ENCODE data around the gene TAC4.

TAC4 gene

GRCh38 chr17:49820773-49821172 lies 27.1 kb downstream of the TAC4 start:
- no peak overlapping the region for H3K4me2 ChIP-seq (ENCODE audit: low read length)
- H3K79me2 ChIP-seq (ENCODE audit: control insufficient read depth, low read length), result no peaks in the 10 kb centered on the region
- H3K27me3 ChIP-seq (ENCODE audit: control insufficient read depth, low read length), result no peaks in the 10 kb centered on the region
- peaks cover 93% of the 10 kb centered on the region for H3K36me3 ChIP-seq (ENCODE audit: control insufficient read depth, low read length)
- no peaks in the 10 kb centered on the region for H3K9me2 ChIP-seq (replicated peaks; ENCODE audit: control insufficient read depth, low read length)
- no peaks in the 10 kb centered on the region for H3F3A ChIP-seq (ENCODE audit: control insufficient read depth, insufficient read depth)
- H4K20me1 ChIP-seq (ENCODE audit: control insufficient read depth, insufficient read depth, low read depth, low read length), result no peaks in the 10 kb centered on the region
- no peaks in the 10 kb centered on the region for H3K4me1 ChIP-seq (ENCODE audit: control insufficient read depth, low read length)
- H3K27ac ChIP-seq (ENCODE audit: low read depth, low read length), result no peak overlapping the region
- no peak overlapping the region for H3K4me3 ChIP-seq (ENCODE audit: low read length)
- TF ChIP-seq, protein P1, sequence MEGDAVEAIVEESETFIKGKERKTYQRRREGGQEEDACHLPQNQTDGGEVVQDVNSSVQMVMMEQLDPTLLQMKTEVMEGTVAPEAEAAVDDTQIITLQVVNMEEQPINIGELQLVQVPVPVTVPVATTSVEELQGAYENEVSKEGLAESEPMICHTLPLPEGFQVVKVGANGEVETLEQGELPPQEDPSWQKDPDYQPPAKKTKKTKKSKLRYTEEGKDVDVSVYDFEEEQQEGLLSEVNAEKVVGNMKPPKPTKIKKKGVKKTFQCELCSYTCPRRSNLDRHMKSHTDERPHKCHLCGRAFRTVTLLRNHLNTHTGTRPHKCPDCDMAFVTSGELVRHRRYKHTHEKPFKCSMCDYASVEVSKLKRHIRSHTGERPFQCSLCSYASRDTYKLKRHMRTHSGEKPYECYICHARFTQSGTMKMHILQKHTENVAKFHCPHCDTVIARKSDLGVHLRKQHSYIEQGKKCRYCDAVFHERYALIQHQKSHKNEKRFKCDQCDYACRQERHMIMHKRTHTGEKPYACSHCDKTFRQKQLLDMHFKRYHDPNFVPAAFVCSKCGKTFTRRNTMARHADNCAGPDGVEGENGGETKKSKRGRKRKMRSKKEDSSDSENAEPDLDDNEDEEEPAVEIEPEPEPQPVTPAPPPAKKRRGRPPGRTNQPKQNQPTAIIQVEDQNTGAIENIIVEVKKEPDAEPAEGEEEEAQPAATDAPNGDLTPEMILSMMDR (IDR thresholded peaks at IDR 0.05; ENCODE audit: low read depth, low read length, poor library complexity, severe bottlenecking), result no peak
- no peak for TF ChIP-seq EZH2phosphoT487 (IDR thresholded peaks at IDR 0.05; ENCODE audit: borderline replicate concordance, low read length)
- no peaks in the 10 kb centered on the region for H3K9me3 ChIP-seq (ENCODE audit: control insufficient read depth, insufficient read depth, low read length)

GRCh38 chr17:49819651-49820050 lies 28.2 kb downstream of the TAC4 start:
- no peaks in the 10 kb centered on the region for H3K9me2 ChIP-seq (replicated peaks; ENCODE audit: control insufficient read depth, low read length)
- no peaks in the 10 kb centered on the region for H3F3A ChIP-seq (ENCODE audit: control insufficient read depth, insufficient read depth)
- H3K4me3 ChIP-seq (ENCODE audit: low read length), result no peak overlapping the region
- no peaks in the 10 kb centered on the region for H4K20me1 ChIP-seq (ENCODE audit: control insufficient read depth, insufficient read depth, low read depth, low read length)
- H3K79me2 ChIP-seq (ENCODE audit: control insufficient read depth, low read length), result no peaks in the 10 kb centered on the region
- H3K4me1 ChIP-seq (ENCODE audit: control insufficient read depth, low read length), result no peaks in the 10 kb centered on the region
- H3K36me3 ChIP-seq (ENCODE audit: control insufficient read depth, low read length), result peaks cover 93% of the 10 kb centered on the region
- no peaks in the 10 kb centered on the region for H3K27me3 ChIP-seq (ENCODE audit: control insufficient read depth, low read length)
- no peak overlapping the region for H3K27ac ChIP-seq (ENCODE audit: low read depth, low read length)
- TF ChIP-seq, protein P1 (IDR thresholded peaks at IDR 0.05; ENCODE audit: low read depth, low read length, poor library complexity, severe bottlenecking), result no peak
- no peak for TF ChIP-seq EZH2phosphoT487 (IDR thresholded peaks at IDR 0.05; ENCODE audit: borderline replicate concordance, low read length)
- H3K9me3 ChIP-seq (ENCODE audit: control insufficient read depth, insufficient read depth, low read length), result no peaks in the 10 kb centered on the region
- H3K4me2 ChIP-seq (ENCODE audit: low read length), result no peak overlapping the region

DNA sequence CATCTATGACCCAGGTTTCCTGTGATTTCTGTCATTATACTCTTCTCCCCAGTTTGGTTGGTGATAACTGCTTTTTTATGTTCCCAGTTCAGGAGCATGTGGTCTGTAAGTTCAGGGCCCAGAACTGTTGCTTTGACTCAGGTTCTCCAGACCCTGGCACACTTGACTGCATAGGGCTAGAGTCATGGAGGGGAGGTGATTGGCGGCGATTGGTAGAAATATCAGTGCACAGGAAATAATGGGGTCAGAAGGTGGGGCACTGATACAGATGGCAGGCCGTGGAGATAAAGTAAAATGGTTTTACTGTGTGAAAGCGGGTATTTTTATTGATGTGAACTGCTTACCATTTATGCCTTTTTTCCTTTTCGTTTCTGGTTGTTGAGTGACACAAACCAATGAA lies 28.7 kb downstream of the TAC4 start:
- H3K27me3 ChIP-seq (ENCODE audit: control insufficient read depth, low read length), result no peaks in the 10 kb centered on the region
- no peak overlapping the region for H3K27ac ChIP-seq (ENCODE audit: low read depth, low read length)
- H4K20me1 ChIP-seq (ENCODE audit: control insufficient read depth, insufficient read depth, low read depth, low read length), result no peaks in the 10 kb centered on the region
- H3K9me3 ChIP-seq (ENCODE audit: control insufficient read depth, insufficient read depth, low read length), result no peaks in the 10 kb centered on the region
- no peaks in the 10 kb centered on the region for H3K9me2 ChIP-seq (replicated peaks; ENCODE audit: control insufficient read depth, low read length)
- no peaks in the 10 kb centered on the region for H3F3A ChIP-seq (ENCODE audit: control insufficient read depth, insufficient read depth)
- H3K4me1 ChIP-seq (ENCODE audit: control insufficient read depth, low read length), result no peaks in the 10 kb centered on the region
- H3K4me2 ChIP-seq (ENCODE audit: low read length), result no peak overlapping the region
- no peaks in the 10 kb centered on the region for H3K79me2 ChIP-seq (ENCODE audit: control insufficient read depth, low read length)
- TF ChIP-seq, protein P1 (IDR thresholded peaks at IDR 0.05; ENCODE audit: low read depth, low read length, poor library complexity, severe bottlenecking), result no peak
- no peak for TF ChIP-seq EZH2phosphoT487 (IDR thresholded peaks at IDR 0.05; ENCODE audit: borderline replicate concordance, low read length)
- peaks cover 93% of the 10 kb centered on the region for H3K36me3 ChIP-seq (ENCODE audit: control insufficient read depth, low read length)
- H3K4me3 ChIP-seq (ENCODE audit: low read length), result no peak overlapping the region
